SU-DHL-6 (cell line): ENCODE measurements around the gene LAD1.

Experiments
- H2AFZ ChIP-seq: fragments of 200-600 bp; sonication (generic); 2 replicates; pipeline ENCODE4 v1.6.1; 2014; ENCODE audit warnings: low read depth, mild to moderate bottlenecking, moderate library complexity, mixed read lengths, antibody characterized with exemption, low read length; ENCODE audit not compliant: severe bottlenecking
- H3F3A ChIP-seq: fragments of 200-600 bp; shearing (Covaris generic); 2 replicates; pipeline ENCODE4 v1.6.0; 2016; ENCODE audit warnings: antibody characterized with exemption, mild to moderate bottlenecking; ENCODE audit not compliant: insufficient read depth
- H3K27ac ChIP-seq: fragments of 200-600 bp; sonication (generic); 2 replicates; pipeline ENCODE4 v1.5.1; 2016; ENCODE audit warnings: low read depth, mild to moderate bottlenecking, low read length, moderate library complexity, mixed read lengths
- H3K27me3 ChIP-seq: fragments of 200-600 bp; sonication (generic), shearing (Covaris generic); 2 replicates; pipeline ENCODE4 v1.6.0; 2014; ENCODE audit warnings: mild to moderate bottlenecking, low read length
- H3K36me3 ChIP-seq: fragments of 200-600 bp; sonication (generic); 2 replicates; pipeline ENCODE4 v1.6.1; 2014; ENCODE audit warnings: mild to moderate bottlenecking, low read length, mixed read lengths
- H3K4me2 ChIP-seq: fragments of 300-600, 200-600 bp; shearing (Covaris generic), sonication (generic); 2 replicates; pipeline ENCODE4 v1.6.0; 2014; ENCODE audit warnings: low read length, low read depth, mild to moderate bottlenecking; ENCODE audit not compliant: poor library complexity, severe bottlenecking
- H3K4me3 ChIP-seq: fragments of 200-600 bp; sonication (generic); 2 replicates; pipeline ENCODE4 v1.5.1; 2014; ENCODE audit warnings: antibody characterized with exemption, low read length, mild to moderate bottlenecking, mixed read lengths; ENCODE audit not compliant: insufficient read depth, poor library complexity, severe bottlenecking
- H3K79me2 ChIP-seq: fragments of 200-600 bp; sonication (generic); 2 replicates; pipeline ENCODE4 v1.6.1; 2014; ENCODE audit warnings: mild to moderate bottlenecking, low read length, moderate library complexity; ENCODE audit not compliant: insufficient read depth
- H3K9ac ChIP-seq: fragments of 200-600 bp; sonication (generic); 2 replicates; pipeline ENCODE4 v1.7.0; 2014; ENCODE audit warnings: mild to moderate bottlenecking, low read length
- H3K9me2 ChIP-seq: fragments of 200-600 bp; sonication (generic); replicated peaks from 2 replicates; pipeline ENCODE4 v1.6.1; 2014; ENCODE audit warnings: low read length; ENCODE audit not compliant: insufficient read depth
- H3K9me3 ChIP-seq: fragments of 200-600 bp; sonication (generic); 2 replicates; pipeline ENCODE4 v1.6.1; 2014; ENCODE audit warnings: low read length, mixed read lengths; ENCODE audit not compliant: insufficient read depth
- H4K20me1 ChIP-seq: fragments of 200-600 bp; sonication (generic); 2 replicates; pipeline ENCODE4 v1.6.1; 2014; ENCODE audit warnings: low read depth, mild to moderate bottlenecking, antibody characterized with exemption, low read length, moderate library complexity, mixed read lengths
- CTCF ChIP-seq: fragments of 200-600 bp; sonication (generic); IDR thresholded peaks from one replicate; pipeline ENCODE4 v1.5.1; 2017; ENCODE audit warnings: antibody characterized with exemption, mild to moderate bottlenecking, low read length, moderate library complexity; ENCODE audit not compliant: insufficient read depth, poor library complexity, severe bottlenecking
- EZH2phosphoT487 ChIP-seq: fragments of 200-600 bp; sonication (generic), shearing (Covaris generic); conservative IDR thresholded peaks from 2 replicates; pipeline ENCODE4 v1.6.1; 2018; ENCODE audit warnings: mild to moderate bottlenecking, antibody characterized with exemption, low read length, moderate library complexity, mixed read lengths

Gene LAD1

GRCh38 chr1:201383647-201384405, 15.3 kb downstream of the LAD1 start:
- Histone ChIP-seq H3K9me2 (no peaks in the 10 kb centered on the region), H3K4me2 (no peak overlapping the region), H4K20me1 (no peaks in the 10 kb centered on the region), H3K4me3 (no peak overlapping the region), H3K9me3 (no peaks in the 10 kb centered on the region), H3K27me3 (no peaks in the 10 kb centered on the region), H3K79me2 (no peaks in the 10 kb centered on the region), H3K27ac (no peak overlapping the region), H2AFZ (no peak overlapping the region), H3K36me3 (no peaks in the 10 kb centered on the region), H3K9ac (no peak overlapping the region), H3F3A (no peaks in the 10 kb centered on the region)
- TF ChIP-seq CTCF, result no peak

- Histone ChIP-seq H3K36me3 (no peaks in the 10 kb centered on the region), H3K27me3 (no peaks in the 10 kb centered on the region), H3K4me3 (no peak overlapping the region), H3K79me2 (no peaks in the 10 kb centered on the region), H3K9me3 (no peaks in the 10 kb centered on the region), H3K4me2 (no peak overlapping the region), H4K20me1 (no peaks in the 10 kb centered on the region), H3K9me2 (no peaks in the 10 kb centered on the region), H3F3A (no peaks in the 10 kb centered on the region), H2AFZ (no peak overlapping the region), H3K27ac (no peak overlapping the region), H3K9ac (no peak overlapping the region)
- TF ChIP-seq EZH2phosphoT487, result no peak
- TF ChIP-seq CTCF, result no peak
These were observed 18.0 kb downstream of the LAD1 start for GRCh38 chr1:201381130-201381529.

- no peaks in the 10 kb centered on the region for H4K20me1 ChIP-seq
These were observed 19.3 kb downstream of the LAD1 start for GRCh38 chr1:201379733-201380242.

More at GRCh38 chr1:201379733-201380242, 19.3 kb downstream of the LAD1 start:
- no peak for TF ChIP-seq EZH2phosphoT487
- no peak for TF ChIP-seq CTCF
- Histone ChIP-seq H3K9me2 (no peaks in the 10 kb centered on the region), H3K4me3 (no peak overlapping the region), H3K79me2 (no peaks in the 10 kb centered on the region), H3K9ac (no peak overlapping the region), H3K9me3 (no peaks in the 10 kb centered on the region), H3K27ac (no peak overlapping the region), H3K36me3 (no peaks in the 10 kb centered on the region), H3K4me2 (no peak overlapping the region), H2AFZ (no peak overlapping the region), H3K27me3 (no peaks in the 10 kb centered on the region), H3F3A (no peaks in the 10 kb centered on the region)
